Raji (cell line): ENCODE measurements around the gene DNAH8.

ENCODE experiments used
- POLR2A ChIP-seq: IDR thresholded peaks from 2 replicates; pipeline ENCODE4 v1.6.1; 2011; ENCODE audit warnings: low read depth, low read length, control low read depth; ENCODE audit not compliant: insufficient read depth

The DNAH8 gene

DNA sequence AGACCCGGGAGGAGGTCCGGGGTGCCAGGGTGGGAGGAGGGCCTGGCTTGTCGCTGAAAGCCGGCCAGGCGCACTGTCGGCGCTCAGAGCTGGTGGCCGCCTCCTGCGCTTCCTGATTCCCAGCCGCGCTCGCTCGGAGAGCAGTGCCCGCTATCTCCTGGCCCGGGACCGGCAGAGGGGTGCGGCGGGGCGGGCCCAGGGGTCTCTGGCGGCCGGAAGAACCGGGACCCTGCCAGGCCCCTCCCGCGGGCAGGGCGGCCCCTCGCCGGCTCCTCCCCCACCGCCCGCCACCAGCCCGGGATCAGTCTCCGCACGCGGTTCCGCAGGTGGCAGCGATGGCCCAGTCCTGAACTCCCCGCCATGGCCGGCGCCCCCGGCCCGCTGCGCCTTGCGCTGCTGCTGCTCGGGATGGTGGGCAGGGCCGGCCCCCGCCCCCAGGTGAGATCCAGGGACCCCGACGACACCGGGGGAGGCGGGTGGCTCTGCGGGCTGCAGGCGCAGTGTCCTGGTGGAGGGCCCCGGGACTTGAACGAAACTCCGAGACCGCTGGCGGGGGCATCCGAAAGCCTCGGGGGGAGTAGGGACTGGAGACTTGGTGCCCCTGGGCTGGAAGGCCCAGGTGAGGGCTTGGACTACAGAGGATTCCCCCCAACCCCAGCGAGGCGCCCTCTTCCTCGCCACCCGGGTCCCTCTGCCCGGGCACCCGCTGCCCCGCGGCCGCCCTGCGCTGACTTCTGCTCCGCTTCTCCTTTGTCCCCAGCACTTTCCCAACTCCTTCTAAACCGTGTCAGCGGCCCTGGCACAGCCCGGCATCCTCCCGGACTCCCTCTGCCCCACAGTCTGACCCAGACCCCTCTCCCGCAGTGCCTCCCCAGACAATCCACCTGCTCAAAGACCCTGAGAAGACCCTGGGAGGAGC is 333.6 kb downstream of the DNAH8 start, which contains the start of gene GLP1R:
Gene GLP1R (plus strand): TSS at position 301 of the 919 bp plus-strand sequence. CDS start 60 bp downstream, at position 361.
- no peak for TF ChIP-seq POLR2A

DNA sequence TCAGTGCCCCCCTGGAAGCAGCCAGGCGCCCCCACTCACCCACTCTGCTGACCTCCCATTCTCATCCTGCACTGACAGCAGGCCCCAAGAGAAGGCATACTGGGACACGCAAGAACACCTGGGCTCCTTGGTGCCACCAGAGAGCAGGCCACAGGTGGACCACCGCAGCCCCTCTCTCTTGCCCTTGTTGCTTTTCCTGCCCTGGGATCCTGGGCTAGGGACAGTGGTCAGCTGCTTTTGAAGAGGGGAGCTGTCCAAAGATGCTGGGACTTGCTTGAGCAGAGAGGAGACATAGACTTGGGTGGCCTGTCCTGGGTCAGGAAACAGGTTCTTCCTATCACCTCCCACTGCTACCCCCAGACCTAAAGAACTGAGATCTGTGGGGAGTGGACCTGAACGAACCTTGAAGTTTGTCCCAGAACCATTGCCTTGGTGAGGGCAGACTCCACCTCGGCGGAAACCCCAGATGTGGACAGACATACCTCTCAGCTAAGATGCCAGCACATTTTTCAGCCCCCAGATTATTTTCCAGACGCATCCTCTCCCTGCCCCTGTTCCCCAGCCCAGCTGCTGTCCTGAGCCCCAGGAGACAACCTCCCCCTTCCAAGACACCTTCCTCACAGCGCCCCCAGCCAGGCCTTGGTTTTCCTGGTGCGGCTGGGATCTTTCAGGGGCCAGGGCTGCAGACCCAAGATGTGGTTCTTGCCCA is 334.6 kb downstream of the DNAH8 start:
- TF ChIP-seq POLR2A = no peak

DNA sequence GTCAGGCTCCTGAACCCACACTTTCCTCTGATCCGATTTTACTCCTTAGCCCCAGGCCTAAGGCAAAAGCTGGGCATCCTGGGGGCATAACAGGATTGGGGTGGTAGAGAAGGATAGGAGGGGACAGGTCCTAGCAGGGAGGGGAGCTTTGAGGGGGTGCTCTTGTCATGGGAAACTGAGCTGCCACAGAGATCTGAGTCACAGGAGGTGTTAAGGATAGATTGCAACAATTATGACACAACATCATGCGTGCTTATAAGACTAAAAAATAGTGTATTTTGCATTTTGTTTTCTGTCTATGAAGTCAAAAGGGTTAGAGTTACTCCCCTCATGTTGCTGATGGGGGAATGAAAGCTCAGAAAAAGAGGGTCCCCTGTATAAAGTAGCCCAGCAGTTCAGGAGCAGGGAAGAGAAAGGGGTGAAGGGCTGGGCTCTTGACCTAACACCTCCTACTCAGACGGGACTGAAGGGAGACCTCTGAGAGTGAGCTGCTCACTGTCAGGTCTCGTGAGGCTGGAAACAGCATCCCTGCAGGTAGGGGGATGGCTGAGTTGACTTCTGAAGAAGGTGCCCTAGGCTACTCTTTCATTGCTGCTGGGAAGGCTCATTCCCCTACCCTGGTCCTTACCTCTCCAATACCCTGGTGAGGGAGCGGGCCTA is 335.5 kb downstream of the DNAH8 start:
- TF ChIP-seq POLR2A = no peak

DNA sequence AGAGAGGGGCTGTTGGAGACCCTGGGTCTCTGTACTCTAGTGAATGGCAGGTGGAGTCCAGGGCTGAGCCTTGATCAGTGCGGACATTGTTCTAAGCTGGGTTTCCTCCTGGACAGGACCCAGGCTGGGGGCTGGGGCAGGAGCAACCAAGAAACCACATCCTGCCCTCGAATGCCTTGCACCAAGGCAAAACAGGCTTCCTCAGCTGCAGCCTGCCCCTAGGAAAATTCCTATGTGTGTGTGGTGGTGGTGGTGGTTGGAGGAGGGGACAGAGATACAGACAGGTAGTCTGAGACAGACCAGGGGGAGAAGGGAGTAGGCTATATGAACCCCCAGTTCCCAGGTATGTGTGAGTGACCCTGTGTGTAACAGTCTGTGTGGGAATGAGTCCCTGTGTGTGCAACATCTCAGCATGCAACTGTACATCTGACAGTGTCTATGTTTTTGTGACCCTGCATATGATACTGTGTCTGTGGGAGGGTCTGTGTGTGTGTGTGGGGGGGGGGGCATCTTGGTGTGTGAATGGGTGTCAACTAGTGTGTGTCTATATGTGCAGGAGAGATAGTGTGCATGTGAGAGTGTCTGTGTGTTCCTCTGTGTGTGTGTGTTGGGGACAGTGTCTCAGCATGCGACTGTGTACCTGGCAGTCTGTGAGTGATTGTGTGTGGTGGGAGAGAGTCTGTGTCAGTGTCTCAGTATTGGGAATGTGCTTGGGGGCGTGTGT is 336.4 kb downstream of the DNAH8 start:
- no peak for TF ChIP-seq POLR2A

DNA sequence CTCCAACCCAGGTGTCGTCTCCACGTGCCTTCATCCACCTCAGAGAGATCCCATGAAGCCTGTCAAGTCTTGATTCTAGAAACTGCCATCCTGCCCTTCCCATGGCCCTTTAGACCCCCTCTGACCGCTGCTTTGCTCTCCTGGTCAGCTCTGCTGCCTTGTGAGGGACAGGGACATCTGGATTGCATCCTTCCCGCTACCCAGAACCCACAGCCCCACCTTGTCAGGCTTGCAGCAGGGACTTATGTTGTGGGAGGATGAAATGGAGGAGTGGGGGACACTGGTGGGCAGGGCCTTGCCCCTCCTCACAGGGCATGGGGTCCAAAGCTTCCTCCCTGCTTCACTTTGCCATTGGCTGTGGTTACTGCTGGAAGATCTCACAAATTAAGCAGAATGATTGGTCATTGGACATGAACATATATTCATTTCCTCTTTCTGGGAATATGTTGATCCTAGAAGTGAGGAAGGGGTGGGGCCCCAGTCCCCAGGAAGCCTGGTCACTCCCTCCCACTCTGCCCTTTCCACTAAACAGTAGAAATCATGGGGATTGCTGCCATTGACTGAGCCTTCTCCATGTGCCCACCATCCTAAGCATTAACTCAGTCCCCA is 338.0 kb downstream of the DNAH8 start:
- no peak for TF ChIP-seq POLR2A

DNA sequence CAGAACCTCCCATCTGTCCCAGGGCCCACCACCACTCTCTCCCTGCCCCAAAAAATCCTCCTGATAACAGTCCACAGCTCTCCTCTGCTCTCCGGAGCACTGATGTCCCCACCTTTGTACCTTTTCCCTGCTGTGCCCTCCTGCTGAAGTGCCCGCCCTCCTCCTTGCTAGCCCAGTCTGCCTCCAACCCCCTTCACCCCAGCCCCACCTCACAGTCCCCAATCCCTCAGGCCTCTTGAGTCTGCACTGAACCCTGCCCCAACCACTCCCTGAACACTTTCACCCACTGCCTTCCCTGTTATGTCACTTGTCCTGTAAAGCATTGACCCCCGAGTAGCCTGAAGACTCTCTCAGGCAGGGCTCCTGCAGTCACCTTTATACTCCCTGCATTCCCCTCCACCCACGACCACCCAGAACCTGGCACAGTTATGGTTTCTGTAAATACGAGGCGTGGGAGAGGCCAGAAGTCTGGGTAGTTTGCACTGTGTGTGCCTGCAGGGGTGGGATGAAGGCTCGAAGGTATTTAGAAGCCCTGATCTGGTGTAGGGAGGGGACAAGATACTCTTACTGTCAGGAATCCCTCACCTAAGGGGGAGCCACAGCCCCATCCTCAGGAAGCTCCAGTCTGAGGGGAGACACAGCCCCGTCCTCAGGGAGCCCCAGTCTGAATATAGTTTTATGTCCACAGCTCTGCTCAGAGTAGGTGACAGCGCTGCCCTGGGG is 338.9 kb downstream of the DNAH8 start:
- no peak for TF ChIP-seq POLR2A

DNA sequence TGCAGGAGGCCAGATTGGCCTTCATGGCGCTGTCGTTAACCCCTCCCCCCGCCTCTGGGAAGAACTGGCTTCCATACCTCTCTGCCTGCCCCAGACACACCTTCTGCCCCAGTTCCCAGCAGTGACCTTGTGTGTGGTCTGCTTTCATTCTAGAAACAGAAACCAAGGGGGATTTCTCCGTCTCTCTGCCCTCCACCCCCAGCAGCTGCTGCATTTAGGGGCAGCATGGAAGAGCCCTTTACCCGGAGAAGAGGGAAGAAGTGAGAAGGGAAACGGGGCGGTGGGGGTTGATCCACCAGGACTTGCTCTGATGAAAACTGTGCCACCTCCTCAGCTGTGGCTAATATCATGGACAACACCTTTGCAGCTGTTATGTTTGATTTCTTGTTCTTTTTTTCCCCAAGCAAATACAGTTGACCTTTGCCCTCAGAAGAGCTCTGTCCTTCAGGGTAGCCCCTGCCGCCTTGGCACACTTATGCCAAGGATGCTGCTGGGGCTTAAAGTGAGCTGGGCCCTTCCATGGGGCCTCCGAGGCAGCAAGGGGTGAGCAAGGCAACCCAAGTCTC is 339.5 kb downstream of the DNAH8 start:
- TF ChIP-seq POLR2A = no peak

DNA sequence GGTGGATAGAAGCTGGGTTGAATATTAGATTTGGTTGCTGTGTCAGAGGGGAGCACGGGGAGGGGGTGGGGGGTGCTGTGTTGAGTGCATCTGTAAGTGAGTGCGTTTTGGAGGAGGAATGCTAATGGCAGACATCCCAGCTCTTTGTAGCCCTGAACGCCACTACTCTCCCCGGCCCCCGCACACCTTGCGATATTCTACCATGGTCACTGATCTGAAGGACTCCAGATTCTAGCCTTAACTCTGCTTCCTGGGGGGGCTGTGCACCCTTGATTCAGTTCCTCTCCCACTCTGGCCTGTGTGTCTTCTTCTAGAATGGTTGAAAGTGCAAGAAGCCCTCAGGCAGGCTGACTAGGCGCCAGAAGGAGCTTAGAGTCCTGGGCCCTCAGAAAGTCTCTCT is 340.6 kb downstream of the DNAH8 start:
- no peak for TF ChIP-seq POLR2A

DNA sequence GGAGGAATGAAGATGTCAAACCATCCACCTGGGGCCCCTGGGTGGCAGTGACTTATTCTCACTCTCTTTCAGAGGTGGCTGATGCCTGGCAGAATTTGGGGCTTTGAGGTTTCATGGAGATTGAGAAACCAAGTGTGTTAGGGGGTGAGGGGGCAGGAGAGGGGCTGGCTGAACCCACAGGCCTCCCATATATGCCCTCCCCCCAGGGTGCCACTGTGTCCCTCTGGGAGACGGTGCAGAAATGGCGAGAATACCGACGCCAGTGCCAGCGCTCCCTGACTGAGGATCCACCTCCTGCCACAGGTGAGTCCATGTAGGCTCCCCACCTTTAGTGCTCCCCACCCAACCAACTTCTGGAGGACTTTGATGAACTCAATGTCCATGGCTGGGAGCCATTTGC is 341.1 kb downstream of the DNAH8 start:
- TF ChIP-seq POLR2A = no peak

DNA sequence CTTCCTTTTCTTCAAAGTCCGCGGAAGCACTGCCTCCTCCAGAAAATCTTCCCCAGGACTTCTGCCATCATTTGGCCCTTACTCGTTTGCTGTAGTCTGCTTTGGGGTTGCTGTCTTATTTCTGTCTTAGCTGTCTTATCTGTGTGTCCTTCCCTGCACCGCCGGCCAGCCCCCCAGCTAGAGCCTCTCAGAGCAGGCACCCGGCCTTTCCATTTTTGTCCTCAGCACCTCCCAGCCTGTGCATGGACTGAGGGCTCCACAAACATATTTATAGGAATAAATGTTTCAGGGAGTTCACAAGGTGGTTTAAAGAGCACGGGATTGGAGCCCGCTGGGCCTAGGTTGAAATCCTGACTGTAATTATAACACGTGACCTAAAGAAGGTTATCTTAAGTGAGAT is 341.6 kb downstream of the DNAH8 start:
- TF ChIP-seq POLR2A = no peak

DNA sequence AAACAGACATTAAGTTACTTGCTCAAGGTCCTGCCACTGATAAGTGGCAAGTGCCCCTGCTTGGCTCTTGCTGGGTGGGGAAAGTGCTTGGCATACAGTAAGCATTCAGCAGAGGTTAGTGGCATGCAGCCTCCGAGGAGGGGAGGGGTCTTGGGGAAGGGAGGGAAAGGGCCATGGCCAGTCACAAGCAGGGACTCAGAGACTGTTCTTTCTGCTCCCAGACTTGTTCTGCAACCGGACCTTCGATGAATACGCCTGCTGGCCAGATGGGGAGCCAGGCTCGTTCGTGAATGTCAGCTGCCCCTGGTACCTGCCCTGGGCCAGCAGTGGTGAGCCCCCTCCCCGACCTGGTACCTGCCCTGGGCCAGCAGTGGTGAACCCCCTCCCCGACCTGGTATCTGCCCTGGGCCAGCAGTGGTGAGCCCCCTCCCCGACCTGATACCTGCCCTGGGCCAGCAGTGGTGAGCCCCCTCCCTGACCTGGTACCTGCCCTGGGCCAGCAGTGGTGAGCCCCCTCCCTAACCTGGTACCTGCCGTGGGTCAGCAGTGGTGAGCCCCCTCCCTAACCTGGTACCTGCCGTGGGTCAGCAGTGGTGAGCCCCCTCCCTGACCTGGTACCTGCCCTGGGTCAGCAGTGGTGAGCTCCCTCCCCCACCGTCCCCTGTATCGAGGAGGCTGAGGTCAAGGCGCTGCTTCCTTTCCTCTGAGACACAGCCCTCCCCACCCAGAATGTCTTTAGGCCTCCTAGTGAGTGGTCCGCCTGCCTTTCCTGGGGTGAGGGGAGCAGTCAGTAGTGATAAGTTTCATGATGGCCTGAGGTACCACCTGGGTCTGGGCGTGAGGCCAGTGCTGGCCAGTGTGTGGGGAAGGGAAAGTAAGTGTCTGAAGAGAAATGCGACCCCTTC is 342.4 kb downstream of the DNAH8 start:
- TF ChIP-seq POLR2A = no peak

DNA sequence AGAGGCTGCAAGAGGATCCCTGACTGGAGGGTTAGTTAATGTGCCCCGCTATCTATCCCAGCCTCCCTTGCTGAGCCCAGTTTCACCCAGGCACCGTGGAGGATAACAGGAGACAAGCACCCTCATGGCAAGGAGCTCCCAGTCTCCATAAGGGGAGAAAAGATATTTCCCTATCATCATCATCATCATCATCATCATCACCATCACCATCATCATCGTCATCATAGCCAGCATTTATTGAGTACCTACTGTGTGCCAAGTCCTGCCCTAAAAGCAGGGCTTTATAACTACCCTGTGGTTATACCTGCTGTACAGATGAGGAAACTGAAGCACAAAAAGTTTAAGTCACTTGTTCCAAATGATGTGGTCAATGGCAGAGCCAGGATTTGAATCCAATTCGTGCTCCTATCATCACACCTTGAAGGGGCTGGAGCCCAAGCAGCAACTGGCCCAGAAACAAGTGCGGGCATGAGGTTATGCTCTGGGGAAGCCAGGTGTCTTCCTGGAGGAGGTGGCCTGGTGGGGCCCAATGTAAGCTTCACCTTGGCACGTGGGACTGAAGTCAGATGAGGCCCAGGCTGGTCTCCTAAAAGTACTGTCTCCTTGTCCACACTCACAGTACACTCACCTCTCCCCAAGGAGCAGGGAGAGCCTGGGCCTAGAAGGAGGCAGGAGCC is 343.5 kb downstream of the DNAH8 start:
- TF ChIP-seq POLR2A = no peak
